ENCODE measurements around the gene CCSAP.

DNA sequence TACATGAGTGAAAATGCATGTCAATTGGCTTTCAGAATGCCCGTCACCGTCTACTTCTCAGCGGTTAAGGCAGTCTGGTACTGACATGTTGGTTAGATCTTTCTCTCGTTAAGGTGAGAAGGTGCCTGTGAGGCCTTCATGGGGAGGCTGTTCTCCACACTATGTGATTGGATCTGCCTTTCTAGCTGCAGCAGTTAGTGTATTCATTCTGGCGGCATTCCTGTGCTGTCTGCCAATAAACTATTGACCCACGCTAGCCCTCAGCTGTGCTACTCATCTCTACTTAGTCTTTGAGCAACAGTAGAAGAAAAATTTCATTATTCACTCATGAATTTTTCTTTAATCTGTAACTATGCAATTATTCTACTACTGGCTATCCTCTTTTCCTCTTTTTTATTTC lies 32.0 kb downstream of the CCSAP start:
- TF ChIP-seq, protein P1, sequence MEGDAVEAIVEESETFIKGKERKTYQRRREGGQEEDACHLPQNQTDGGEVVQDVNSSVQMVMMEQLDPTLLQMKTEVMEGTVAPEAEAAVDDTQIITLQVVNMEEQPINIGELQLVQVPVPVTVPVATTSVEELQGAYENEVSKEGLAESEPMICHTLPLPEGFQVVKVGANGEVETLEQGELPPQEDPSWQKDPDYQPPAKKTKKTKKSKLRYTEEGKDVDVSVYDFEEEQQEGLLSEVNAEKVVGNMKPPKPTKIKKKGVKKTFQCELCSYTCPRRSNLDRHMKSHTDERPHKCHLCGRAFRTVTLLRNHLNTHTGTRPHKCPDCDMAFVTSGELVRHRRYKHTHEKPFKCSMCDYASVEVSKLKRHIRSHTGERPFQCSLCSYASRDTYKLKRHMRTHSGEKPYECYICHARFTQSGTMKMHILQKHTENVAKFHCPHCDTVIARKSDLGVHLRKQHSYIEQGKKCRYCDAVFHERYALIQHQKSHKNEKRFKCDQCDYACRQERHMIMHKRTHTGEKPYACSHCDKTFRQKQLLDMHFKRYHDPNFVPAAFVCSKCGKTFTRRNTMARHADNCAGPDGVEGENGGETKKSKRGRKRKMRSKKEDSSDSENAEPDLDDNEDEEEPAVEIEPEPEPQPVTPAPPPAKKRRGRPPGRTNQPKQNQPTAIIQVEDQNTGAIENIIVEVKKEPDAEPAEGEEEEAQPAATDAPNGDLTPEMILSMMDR (IDR thresholded peaks at IDR 0.05): no peak
- no peak for TF ChIP-seq POLR2AphosphoS5 (IDR thresholded peaks at IDR 0.05)
